ENCODE results near the gene CRYBA1.
A peak's percentile ranks its signal among the peaks of the same experiment; 100 is the strongest.

The CRYBA1 gene

GRCh38 chr17:29279397-29280070 lies 32.9 kb downstream of the CRYBA1 start:
- Histone ChIP-seq H3K27ac (ENCODE audit: low read length) (no peak overlapping the region), H3K9me3 (replicated peaks; ENCODE audit: insufficient read depth, low read length) (no peaks in the 10 kb centered on the region), H2AFZ (ENCODE audit: low read length) (no peak overlapping the region), H3K4me1 (ENCODE audit: low read length) (peaks cover 2% of the 10 kb centered on the region; the same call in 1 of the 2 replicates), H3F3A (ENCODE audit: insufficient read depth, low read length) (no peaks in the 10 kb centered on the region), H4K20me1 (ENCODE audit: insufficient read depth, low read length) (peaks cover 82% of the 10 kb centered on the region), H3K79me2 (ENCODE audit: low read length) (peaks cover 100% of the 10 kb centered on the region), H3K4me2 (ENCODE audit: low read depth, low read length) (no peak overlapping the region), H3K27me3 (replicated peaks; ENCODE audit: insufficient read depth, low read length) (no peaks in the 10 kb centered on the region), H3K9me2 (replicated peaks; ENCODE audit: insufficient read depth, low read length) (no peaks in the 10 kb centered on the region), H3K4me3 (ENCODE audit: low read length) (no peak overlapping the region), H3K9ac (ENCODE audit: low read length) (no peak overlapping the region), H3K36me3 (replicated peaks; ENCODE audit: insufficient read depth, low read length) (peaks cover 14% of the 10 kb centered on the region)
- no peak for TF ChIP-seq EZH2 (optimal IDR thresholded peaks at IDR 0.05; ENCODE audit: low read depth, low read length)
- TF ChIP-seq, protein P1, sequence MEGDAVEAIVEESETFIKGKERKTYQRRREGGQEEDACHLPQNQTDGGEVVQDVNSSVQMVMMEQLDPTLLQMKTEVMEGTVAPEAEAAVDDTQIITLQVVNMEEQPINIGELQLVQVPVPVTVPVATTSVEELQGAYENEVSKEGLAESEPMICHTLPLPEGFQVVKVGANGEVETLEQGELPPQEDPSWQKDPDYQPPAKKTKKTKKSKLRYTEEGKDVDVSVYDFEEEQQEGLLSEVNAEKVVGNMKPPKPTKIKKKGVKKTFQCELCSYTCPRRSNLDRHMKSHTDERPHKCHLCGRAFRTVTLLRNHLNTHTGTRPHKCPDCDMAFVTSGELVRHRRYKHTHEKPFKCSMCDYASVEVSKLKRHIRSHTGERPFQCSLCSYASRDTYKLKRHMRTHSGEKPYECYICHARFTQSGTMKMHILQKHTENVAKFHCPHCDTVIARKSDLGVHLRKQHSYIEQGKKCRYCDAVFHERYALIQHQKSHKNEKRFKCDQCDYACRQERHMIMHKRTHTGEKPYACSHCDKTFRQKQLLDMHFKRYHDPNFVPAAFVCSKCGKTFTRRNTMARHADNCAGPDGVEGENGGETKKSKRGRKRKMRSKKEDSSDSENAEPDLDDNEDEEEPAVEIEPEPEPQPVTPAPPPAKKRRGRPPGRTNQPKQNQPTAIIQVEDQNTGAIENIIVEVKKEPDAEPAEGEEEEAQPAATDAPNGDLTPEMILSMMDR (IDR thresholded peaks at IDR 0.05; ENCODE audit: low read length) = no peak
- TF ChIP-seq EZH2phosphoT487 (IDR thresholded peaks at IDR 0.05; ENCODE audit: low read length) = no peak
- no peak for DNase-seq

GRCh38 chr17:29283496-29283895 lies 36.8 kb downstream of the CRYBA1 start:
- Histone ChIP-seq H3K9me2 (replicated peaks; ENCODE audit: insufficient read depth, low read length) (no peaks in the 10 kb centered on the region), H3K4me3 (ENCODE audit: low read length) (no peak overlapping the region), H3K9me3 (replicated peaks; ENCODE audit: insufficient read depth, low read length) (no peaks in the 10 kb centered on the region), H3F3A (ENCODE audit: insufficient read depth, low read length) (no peaks in the 10 kb centered on the region), H2AFZ (ENCODE audit: low read length) (no peak overlapping the region), H3K27me3 (replicated peaks; ENCODE audit: insufficient read depth, low read length) (no peaks in the 10 kb centered on the region), H3K9ac (ENCODE audit: low read length) (no peak overlapping the region), H3K4me2 (ENCODE audit: low read depth, low read length) (no peak overlapping the region), H3K79me2 (ENCODE audit: low read length) (peaks cover 100% of the 10 kb centered on the region), H3K27ac (ENCODE audit: low read length) (no peak overlapping the region), H3K4me1 (ENCODE audit: low read length) (peaks cover 5% of the 10 kb centered on the region; the same call in 1 of the 2 replicates), H4K20me1 (ENCODE audit: insufficient read depth, low read length) (peaks cover 84% of the 10 kb centered on the region), H3K36me3 (replicated peaks; ENCODE audit: insufficient read depth, low read length) (peaks cover 28% of the 10 kb centered on the region)
- DNase-seq = no peak
- TF ChIP-seq EZH2 (optimal IDR thresholded peaks at IDR 0.05; ENCODE audit: low read depth, low read length) = no peak
- TF ChIP-seq, protein P1 (IDR thresholded peaks at IDR 0.05; ENCODE audit: low read length) = no peak
- TF ChIP-seq EZH2phosphoT487 (IDR thresholded peaks at IDR 0.05; ENCODE audit: low read length) = no peak

- H3K4me2 ChIP-seq (ENCODE audit: low read depth, low read length) = no peak overlapping the region
- DNase-seq = no peak
- H3K27me3 ChIP-seq (replicated peaks; ENCODE audit: insufficient read depth, low read length) = no peaks in the 10 kb centered on the region
- 0 out of 2 replicates have a peak, but pooled peaks cover 4% of the 10 kb centered on the region for H3K4me1 ChIP-seq (ENCODE audit: low read length)
- no peaks in the 10 kb centered on the region for H3F3A ChIP-seq (ENCODE audit: insufficient read depth, low read length)
- TF ChIP-seq EZH2phosphoT487 (IDR thresholded peaks at IDR 0.05; ENCODE audit: low read length) = no peak
- H3K79me2 ChIP-seq (ENCODE audit: low read length) = peaks cover 100% of the 10 kb centered on the region
- H3K9me2 ChIP-seq (replicated peaks; ENCODE audit: insufficient read depth, low read length) = no peaks in the 10 kb centered on the region
- peaks cover 28% of the 10 kb centered on the region for H3K36me3 ChIP-seq (replicated peaks; ENCODE audit: insufficient read depth, low read length)
- H3K27ac ChIP-seq (ENCODE audit: low read length) = no peak overlapping the region
- no peak overlapping the region for H3K9ac ChIP-seq (ENCODE audit: low read length)
- H2AFZ ChIP-seq (ENCODE audit: low read length) = no peak overlapping the region
- no peak overlapping the region for H3K4me3 ChIP-seq (ENCODE audit: low read length)
- no peaks in the 10 kb centered on the region for H3K9me3 ChIP-seq (replicated peaks; ENCODE audit: insufficient read depth, low read length)
- H4K20me1 ChIP-seq (ENCODE audit: insufficient read depth, low read length) = peaks cover 84% of the 10 kb centered on the region
These were observed 37.3 kb downstream of the CRYBA1 start for GRCh38 chr17:29283961-29284360.

DNA sequence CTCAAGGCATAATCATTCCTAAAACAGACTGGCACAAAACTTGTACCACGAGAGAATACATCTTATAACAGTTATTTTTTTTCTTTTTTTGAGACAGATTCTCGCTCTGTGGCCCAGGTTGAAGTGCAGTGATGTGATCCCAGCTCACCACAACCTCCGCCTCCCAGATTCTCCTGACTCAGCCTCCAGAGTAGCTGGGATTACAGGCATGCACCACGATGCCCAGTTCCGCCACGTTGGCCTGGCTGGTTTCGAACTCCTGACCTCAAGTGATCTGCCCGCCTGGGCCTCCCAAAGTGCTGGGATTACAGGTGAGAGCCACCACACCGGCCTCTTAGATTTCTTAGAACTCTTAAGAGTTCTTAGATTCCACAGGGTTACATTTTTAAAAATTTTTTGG lies 43.2 kb downstream of the CRYBA1 start:
- Histone ChIP-seq H3F3A (ENCODE audit: insufficient read depth, low read length) (peaks cover 27% of the 10 kb centered on the region), H3K9me2 (replicated peaks; ENCODE audit: insufficient read depth, low read length) (no peaks in the 10 kb centered on the region), H3K4me2 (ENCODE audit: low read depth, low read length) (peak overlapping the region; percentile 37; the same call in 1 of the 2 replicates), H3K9ac (ENCODE audit: low read length) (no peak overlapping the region), H3K9me3 (replicated peaks; ENCODE audit: insufficient read depth, low read length) (no peaks in the 10 kb centered on the region), H2AFZ (ENCODE audit: low read length) (no peak overlapping the region), H3K27me3 (replicated peaks; ENCODE audit: insufficient read depth, low read length) (no peaks in the 10 kb centered on the region), H3K27ac (ENCODE audit: low read length) (no peak overlapping the region), H3K4me1 (ENCODE audit: low read length) (peaks cover 11% of the 10 kb centered on the region; the same call in 1 of the 2 replicates), H3K36me3 (replicated peaks; ENCODE audit: insufficient read depth, low read length) (peaks cover 20% of the 10 kb centered on the region), H3K4me3 (ENCODE audit: low read length) (no peak overlapping the region), H3K79me2 (ENCODE audit: low read length) (peaks cover 88% of the 10 kb centered on the region), H4K20me1 (ENCODE audit: insufficient read depth, low read length) (peaks cover 66% of the 10 kb centered on the region)
- TF ChIP-seq EZH2phosphoT487 (IDR thresholded peaks at IDR 0.05; ENCODE audit: low read length) (no peak), EZH2 (optimal IDR thresholded peaks at IDR 0.05; ENCODE audit: low read depth, low read length) (no peak)
- TF ChIP-seq, protein P1 (IDR thresholded peaks at IDR 0.05; ENCODE audit: low read length) = no peak
- DNase-seq = no peak
